Osteocyte (in vitro differentiated cells): ENCODE measurements around the gene ARHGAP30. TPM values are rescaled to one million over a fixed set of nuclear protein-coding genes. Genes with fewer than 3 reads are reported as not detected.

Experiments
- DNase-seq: peaks from one replicate; pipeline ENCODE4 v3.0.0; 2021; ENCODE audit warnings: mixed read lengths; ENCODE audit not compliant: unreplicated experiment; ENCODE audit errors: extremely low spot score
- H3K27ac Mint-ChIP-seq: one replicate; pipeline ENCODE4 v1.8.0; 2021; ENCODE audit warnings: mild to moderate bottlenecking, mixed read lengths; ENCODE audit not compliant: unreplicated experiment
- H3K27me3 Mint-ChIP-seq: one replicate; pipeline ENCODE4 v1.8.0; 2021; ENCODE audit warnings: mixed read lengths; ENCODE audit not compliant: unreplicated experiment
- H3K36me3 Mint-ChIP-seq: one replicate; pipeline ENCODE4 v1.8.0; 2021; ENCODE audit warnings: mixed read lengths; ENCODE audit not compliant: unreplicated experiment
- H3K4me1 Mint-ChIP-seq: one replicate; pipeline ENCODE4 v1.8.0; 2021; ENCODE audit warnings: mixed read lengths; ENCODE audit not compliant: unreplicated experiment
- H3K4me3 Mint-ChIP-seq: one replicate; pipeline ENCODE4 v1.8.0; 2021; ENCODE audit warnings: mild to moderate bottlenecking, moderate library complexity, mixed read lengths; ENCODE audit not compliant: unreplicated experiment
- H3K9me3 Mint-ChIP-seq: one replicate; pipeline ENCODE4 v1.8.0; 2021; ENCODE audit warnings: mixed read lengths; ENCODE audit not compliant: unreplicated experiment
- total RNA-seq: library from RNA; stranded (reverse); gene quantifications from 2 replicates; pipeline ENCODE4 v1.2.1, GENCODE V29; 2021
- TF ChIP-seq, protein P1 (sequence below): fragments of 200-600 bp; sonication (generic); IDR thresholded peaks from 2 replicates; pipeline ENCODE4 v1.5.0; 2021; ENCODE audit warnings: antibody characterized with exemption, mild to moderate bottlenecking, moderate library complexity

Gene ARHGAP30
- total RNA-seq, 1 donor from 2014 or later, result not detected

DNA sequence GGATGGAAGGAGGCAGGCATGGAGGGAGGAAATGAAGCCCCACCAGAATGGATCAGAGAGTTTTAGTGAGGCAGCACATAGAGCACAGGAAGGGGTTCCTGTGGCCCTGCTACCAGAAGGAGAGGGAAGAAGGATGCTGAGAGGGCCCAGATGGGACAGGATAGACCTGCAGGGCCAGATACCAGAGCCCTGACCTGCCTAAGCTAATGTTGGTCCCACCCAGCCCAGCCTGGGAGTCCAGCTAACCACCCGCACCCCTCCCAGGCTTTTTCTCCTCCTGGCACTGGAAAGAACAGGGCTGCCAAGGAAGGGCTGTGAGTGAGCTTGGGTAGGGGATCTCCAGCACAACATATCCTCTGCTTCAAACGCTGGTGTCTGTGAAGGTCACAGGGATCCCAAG, 12.8 kb upstream of the ARHGAP30 start:
- Mint-ChIP-seq H3K9me3 (no peaks in the 10 kb centered on the region), H3K27me3 (no peaks in the 10 kb centered on the region), H3K4me1 (peaks cover 7% of the 10 kb centered on the region), H3K27ac (no peak overlapping the region), H3K4me3 (no peak overlapping the region), H3K36me3 (no peaks in the 10 kb centered on the region)
- TF ChIP-seq, protein P1, sequence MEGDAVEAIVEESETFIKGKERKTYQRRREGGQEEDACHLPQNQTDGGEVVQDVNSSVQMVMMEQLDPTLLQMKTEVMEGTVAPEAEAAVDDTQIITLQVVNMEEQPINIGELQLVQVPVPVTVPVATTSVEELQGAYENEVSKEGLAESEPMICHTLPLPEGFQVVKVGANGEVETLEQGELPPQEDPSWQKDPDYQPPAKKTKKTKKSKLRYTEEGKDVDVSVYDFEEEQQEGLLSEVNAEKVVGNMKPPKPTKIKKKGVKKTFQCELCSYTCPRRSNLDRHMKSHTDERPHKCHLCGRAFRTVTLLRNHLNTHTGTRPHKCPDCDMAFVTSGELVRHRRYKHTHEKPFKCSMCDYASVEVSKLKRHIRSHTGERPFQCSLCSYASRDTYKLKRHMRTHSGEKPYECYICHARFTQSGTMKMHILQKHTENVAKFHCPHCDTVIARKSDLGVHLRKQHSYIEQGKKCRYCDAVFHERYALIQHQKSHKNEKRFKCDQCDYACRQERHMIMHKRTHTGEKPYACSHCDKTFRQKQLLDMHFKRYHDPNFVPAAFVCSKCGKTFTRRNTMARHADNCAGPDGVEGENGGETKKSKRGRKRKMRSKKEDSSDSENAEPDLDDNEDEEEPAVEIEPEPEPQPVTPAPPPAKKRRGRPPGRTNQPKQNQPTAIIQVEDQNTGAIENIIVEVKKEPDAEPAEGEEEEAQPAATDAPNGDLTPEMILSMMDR, result no peak
- no peak for DNase-seq

DNA sequence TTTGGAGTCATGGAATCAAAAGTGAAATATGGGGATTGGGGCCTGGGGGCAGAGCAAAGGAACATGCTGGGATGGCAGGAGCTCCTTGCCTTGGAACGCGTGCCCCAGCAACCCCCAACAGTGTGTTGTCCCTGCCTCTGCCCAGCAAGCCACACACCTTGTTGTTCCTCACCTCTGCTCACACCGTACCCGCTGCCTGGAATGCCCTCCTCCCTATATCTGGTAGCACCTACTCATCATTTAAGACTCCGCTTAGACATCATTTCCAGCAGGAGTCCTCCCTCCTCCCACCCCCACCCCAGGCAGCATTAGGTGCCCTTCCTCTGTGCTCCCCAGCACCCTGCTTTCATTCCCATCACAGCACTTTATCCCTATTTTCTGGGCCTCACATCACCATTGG, 11.8 kb upstream of the ARHGAP30 start:
- Mint-ChIP-seq H3K27me3 (no peaks in the 10 kb centered on the region), H3K4me3 (no peak overlapping the region), H3K4me1 (peaks cover 7% of the 10 kb centered on the region), H3K36me3 (no peaks in the 10 kb centered on the region), H3K27ac (no peak overlapping the region), H3K9me3 (no peaks in the 10 kb centered on the region)
- TF ChIP-seq, protein P1, result no peak
- no peak for DNase-seq

DNA sequence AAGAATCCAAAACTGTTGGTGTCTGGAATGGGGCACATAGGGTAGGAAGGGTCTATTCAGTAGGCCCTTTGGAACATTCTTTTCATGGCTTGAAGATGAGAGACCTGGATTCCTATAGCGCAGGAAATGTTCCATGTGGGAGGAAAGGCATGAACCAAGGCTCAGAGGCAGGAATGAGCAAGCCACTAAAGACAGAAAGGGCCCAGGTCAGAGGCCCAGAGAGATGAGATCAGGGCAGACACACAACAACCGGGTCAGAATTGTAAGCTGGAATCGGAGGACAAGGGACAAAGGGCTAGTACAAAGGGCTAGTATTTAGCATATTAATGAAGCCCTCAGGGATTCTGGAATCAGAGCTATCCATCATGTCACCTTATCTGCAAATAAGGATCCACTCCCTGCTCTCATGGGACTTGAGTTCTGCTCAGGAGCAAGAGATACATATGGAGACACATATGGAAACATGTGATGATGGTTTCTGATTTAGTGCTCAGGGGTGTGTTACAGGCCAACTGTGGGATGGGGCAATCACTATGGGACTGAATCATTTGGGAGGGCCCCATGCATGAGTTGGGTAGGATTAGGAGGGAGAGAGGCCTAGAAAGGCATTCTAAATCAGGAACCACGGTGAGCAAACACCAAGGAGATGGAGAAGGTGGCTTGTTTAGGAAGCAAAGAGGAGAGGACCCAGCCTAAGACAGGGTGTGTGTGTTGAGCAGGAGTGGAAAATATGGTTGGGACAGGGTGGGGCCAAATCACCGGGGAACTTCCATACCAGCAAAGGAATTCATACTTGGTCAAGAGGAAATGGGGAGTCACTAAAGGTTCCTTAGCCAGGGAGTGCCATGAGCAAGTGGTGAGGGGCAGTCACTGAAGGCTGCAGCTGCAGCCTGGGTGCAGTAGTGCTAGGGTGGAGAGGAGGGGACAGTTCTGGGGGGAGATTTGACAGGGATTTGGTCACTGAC, 11.0 kb upstream of the ARHGAP30 start:
- Mint-ChIP-seq H3K4me3 (no peak overlapping the region), H3K36me3 (no peaks in the 10 kb centered on the region), H3K27ac (no peak overlapping the region), H3K27me3 (no peaks in the 10 kb centered on the region), H3K9me3 (no peaks in the 10 kb centered on the region), H3K4me1 (peaks cover 7% of the 10 kb centered on the region)
- DNase-seq, result no peak
- TF ChIP-seq, protein P1, result no peak

DNA sequence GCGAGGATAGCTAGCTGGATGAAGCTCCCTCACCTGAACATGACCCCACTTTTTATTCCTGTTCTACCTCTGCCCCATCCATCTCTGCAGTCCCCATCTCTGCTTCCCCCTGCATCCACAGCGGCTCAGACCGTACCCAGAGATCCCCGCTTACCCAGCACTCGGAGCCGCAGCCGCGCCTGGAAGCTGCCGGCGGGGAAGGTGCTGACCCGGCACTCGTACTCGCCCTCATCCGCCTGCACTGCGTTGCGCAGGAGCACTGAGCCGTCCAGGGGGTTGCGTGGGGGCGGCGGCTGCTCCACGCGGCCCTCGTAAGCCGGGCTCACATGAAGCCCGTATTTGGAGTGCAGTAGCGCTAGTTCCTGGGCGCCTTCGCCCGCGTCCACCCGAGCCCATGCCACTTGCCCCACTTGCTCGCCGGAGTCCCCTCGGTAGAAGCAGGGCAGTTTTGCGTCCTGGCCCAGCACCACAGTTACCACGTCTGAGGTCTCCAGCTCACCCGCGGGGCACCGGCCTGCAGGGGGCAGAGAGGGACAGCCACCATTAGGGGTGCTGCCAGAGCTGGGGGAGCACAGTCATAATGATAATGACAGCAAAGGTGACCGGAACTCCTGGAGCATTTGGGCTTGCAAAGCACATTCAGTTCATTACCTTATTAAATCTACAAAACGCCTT, 9.9 kb upstream of the ARHGAP30 start:
- no peak overlapping the region for H3K4me3 Mint-ChIP-seq
- H3K27me3 Mint-ChIP-seq, result no peaks in the 10 kb centered on the region
- no peaks in the 10 kb centered on the region for H3K36me3 Mint-ChIP-seq
- no peak for DNase-seq
- TF ChIP-seq, protein P1, result no peak
- no peak overlapping the region for H3K27ac Mint-ChIP-seq
- H3K9me3 Mint-ChIP-seq, result no peaks in the 10 kb centered on the region
- H3K4me1 Mint-ChIP-seq, result peaks cover 7% of the 10 kb centered on the region

DNA sequence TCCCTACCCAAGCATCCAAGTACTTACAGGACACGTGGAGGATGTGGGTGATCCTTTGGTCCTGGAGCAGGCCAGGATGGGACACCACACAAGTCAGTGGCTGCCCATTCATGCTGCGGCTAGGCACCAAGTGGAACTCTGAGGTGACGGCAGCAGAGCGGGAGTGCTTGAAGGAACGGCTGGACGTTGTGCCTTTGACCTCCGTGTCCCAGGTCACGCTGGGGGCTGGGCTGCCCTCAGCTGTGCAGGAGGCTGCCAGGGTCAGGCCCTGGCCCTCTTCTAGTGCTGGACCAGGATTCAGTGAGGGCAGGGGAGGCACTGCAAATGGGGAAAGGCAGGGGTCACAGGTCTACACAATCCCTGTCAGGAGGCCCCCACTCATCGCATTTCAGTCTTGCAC, 7.7 kb upstream of the ARHGAP30 start:
- no peak overlapping the region for H3K4me3 Mint-ChIP-seq
- H3K36me3 Mint-ChIP-seq, result no peaks in the 10 kb centered on the region
- TF ChIP-seq, protein P1, result no peak
- DNase-seq, result no peak
- no peaks in the 10 kb centered on the region for H3K9me3 Mint-ChIP-seq
- H3K27me3 Mint-ChIP-seq, result no peaks in the 10 kb centered on the region
- no peaks in the 10 kb centered on the region for H3K4me1 Mint-ChIP-seq
- H3K27ac Mint-ChIP-seq, result no peak overlapping the region
